Esophagus muscularis mucosa (tissue), 3 donors: ENCODE measurements around the gene CORO6.

Experiments
- POLR2A ChIP-seq: fragments of 450-650 bp; IDR thresholded peaks from one replicate; pipeline ENCODE4 v1.6.1; 2017; ENCODE audit warnings: antibody characterized with exemption, moderate library complexity, mild to moderate bottlenecking, low read depth
- POLR2AphosphoS5 ChIP-seq, 2 donors: sonication (generic); formaldehyde crosslinking; IDR thresholded peaks; one replicate each; pipeline ENCODE4 v1.6.1; 2017; ENCODE audit warnings: antibody characterized with exemption in 2 of 2
- TF ChIP-seq, protein P1 (sequence below), 3 experiments: fragments of 200-600 bp in 2 of 3; fragments of 450-650 bp in 1 of 3; sonication (generic) in 2 of 3; IDR thresholded peaks; one replicate each; pipeline ENCODE4 v1.5.1; 2017 to 2019; ENCODE audit warnings: antibody characterized with exemption in 3 of 3, mild to moderate bottlenecking in 2 of 3, moderate library complexity in 1 of 3

DNA sequence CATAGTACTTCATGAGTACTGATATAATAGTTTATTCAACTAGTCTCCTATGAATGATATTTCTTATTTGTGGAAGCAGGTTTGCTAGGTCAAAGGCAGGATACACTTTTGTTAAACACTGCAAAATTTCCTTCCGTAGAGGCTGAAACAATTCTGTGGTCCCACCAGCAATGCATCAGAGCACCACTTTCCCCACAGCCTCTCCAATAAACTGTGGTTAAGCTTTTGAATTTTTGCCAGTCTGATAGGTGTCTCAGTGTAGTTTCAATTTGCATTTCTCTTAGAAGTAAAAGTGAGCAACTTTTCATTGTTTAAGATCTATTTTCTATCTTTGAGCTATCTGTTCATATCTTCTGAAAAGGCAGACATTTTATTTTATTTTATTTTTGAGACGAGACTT, 36.4 kb upstream of the CORO6 start:
- TF ChIP-seq, protein P1, sequence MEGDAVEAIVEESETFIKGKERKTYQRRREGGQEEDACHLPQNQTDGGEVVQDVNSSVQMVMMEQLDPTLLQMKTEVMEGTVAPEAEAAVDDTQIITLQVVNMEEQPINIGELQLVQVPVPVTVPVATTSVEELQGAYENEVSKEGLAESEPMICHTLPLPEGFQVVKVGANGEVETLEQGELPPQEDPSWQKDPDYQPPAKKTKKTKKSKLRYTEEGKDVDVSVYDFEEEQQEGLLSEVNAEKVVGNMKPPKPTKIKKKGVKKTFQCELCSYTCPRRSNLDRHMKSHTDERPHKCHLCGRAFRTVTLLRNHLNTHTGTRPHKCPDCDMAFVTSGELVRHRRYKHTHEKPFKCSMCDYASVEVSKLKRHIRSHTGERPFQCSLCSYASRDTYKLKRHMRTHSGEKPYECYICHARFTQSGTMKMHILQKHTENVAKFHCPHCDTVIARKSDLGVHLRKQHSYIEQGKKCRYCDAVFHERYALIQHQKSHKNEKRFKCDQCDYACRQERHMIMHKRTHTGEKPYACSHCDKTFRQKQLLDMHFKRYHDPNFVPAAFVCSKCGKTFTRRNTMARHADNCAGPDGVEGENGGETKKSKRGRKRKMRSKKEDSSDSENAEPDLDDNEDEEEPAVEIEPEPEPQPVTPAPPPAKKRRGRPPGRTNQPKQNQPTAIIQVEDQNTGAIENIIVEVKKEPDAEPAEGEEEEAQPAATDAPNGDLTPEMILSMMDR (IDR thresholded peaks at IDR 0.05): no peak
- TF ChIP-seq POLR2AphosphoS5 (IDR thresholded peaks at IDR 0.05) (no peak), POLR2A (no peak)
